GM12875 (cell line): ENCODE measurements around the gene UBE2E1.

ENCODE experiments used
- H3K4me3 ChIP-seq: one replicate; pipeline ENCODE4 v1.5.1; 2011; ENCODE audit warnings: low read depth, low read length, control low read depth
- TF ChIP-seq, protein P1 (sequence below): IDR thresholded peaks from 2 replicates; pipeline ENCODE4 v1.5.1; 2011; ENCODE audit warnings: low read depth, mild to moderate bottlenecking, control low read depth, inconsistent platforms, low read length, moderate library complexity, borderline replicate concordance; ENCODE audit not compliant: insufficient read depth

Gene UBE2E1

DNA sequence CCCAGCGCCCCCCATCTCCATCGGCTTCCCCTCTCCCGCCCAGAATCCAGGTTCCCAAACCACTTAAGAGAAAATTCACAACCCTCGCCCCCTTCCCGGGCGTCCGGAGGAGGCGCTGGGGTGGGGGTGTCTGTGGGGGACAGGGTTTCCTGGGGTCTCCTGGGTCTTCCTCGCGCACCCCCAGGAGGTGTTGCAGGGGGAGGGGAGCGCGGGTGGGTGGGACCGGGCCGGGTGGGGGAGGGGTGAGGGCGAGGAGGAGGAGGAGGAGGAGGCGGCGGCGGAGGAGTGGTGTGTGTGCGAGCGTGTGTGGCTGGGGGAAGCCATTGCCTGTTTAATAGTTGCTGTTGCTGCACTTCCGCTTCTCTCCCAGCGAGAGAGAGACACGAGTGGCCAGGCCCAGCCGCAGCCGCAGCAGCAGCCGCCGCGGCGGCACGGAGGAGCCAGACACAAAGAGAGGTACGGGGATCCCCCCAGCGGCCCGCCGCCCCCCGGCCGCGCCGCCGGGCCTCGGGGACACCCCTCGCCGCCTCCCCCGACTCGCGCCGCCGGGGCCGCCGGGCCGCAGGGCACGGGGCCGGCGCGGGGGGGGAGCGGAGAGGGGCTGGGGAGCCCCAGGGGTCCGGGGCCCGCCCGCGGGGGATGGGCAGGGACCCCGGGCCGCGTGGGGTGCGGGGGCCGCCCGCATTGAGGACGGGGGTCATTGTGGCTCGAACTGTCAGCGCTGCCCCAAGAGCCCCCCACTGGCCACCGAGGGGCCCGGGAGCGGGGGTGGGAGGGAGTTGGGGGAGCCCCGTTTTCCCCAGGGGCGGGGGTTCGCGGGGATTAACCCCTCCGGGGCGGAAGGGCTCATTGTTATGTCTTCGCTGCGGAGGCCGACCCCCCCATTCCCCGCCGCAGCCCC lies at the start of gene UBE2E1:
Gene UBE2E1 (plus strand): TSS at position 323 of the 901 bp plus-strand sequence. CDS start 1,315 bp downstream, outside the sequence.
- peak within 1 kb of the TSS; percentile 59 for H3K4me3 ChIP-seq

DNA sequence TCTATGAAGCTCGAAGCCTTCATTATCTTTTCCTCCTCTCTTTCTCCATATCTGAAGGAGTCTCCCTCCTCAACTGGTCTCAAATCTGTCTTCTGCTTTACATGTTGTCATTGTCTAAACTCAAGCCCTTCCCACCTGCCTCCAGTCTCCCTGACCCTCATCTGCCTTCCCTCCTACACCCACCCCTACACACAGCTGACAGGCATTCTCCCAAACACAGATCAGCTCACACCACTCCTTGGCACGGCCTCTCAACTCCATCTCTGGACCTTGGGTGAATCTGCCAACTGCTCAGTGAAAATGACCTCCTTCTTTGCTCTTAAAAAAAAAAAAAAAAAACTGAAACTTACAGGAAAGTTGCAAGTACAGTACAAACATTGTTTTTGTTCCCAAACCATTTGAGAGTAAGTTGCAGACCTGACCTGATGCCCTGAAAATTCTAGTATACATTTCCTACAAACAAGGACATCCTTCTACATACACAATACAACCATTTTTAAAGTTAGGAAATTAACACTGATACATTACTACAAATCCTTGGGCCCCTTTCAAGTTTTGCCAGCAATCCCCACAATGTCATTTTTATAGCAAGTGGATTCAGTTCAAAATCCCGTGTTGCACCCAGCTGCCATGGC lies 49.4 kb upstream of the UBE2E1 start:
- no peak overlapping the region for H3K4me3 ChIP-seq
- TF ChIP-seq, protein P1, sequence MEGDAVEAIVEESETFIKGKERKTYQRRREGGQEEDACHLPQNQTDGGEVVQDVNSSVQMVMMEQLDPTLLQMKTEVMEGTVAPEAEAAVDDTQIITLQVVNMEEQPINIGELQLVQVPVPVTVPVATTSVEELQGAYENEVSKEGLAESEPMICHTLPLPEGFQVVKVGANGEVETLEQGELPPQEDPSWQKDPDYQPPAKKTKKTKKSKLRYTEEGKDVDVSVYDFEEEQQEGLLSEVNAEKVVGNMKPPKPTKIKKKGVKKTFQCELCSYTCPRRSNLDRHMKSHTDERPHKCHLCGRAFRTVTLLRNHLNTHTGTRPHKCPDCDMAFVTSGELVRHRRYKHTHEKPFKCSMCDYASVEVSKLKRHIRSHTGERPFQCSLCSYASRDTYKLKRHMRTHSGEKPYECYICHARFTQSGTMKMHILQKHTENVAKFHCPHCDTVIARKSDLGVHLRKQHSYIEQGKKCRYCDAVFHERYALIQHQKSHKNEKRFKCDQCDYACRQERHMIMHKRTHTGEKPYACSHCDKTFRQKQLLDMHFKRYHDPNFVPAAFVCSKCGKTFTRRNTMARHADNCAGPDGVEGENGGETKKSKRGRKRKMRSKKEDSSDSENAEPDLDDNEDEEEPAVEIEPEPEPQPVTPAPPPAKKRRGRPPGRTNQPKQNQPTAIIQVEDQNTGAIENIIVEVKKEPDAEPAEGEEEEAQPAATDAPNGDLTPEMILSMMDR: no peak

More for the DNA sequence above, at the start of gene UBE2E1:
- TF ChIP-seq, protein P1: no peak

DNA sequence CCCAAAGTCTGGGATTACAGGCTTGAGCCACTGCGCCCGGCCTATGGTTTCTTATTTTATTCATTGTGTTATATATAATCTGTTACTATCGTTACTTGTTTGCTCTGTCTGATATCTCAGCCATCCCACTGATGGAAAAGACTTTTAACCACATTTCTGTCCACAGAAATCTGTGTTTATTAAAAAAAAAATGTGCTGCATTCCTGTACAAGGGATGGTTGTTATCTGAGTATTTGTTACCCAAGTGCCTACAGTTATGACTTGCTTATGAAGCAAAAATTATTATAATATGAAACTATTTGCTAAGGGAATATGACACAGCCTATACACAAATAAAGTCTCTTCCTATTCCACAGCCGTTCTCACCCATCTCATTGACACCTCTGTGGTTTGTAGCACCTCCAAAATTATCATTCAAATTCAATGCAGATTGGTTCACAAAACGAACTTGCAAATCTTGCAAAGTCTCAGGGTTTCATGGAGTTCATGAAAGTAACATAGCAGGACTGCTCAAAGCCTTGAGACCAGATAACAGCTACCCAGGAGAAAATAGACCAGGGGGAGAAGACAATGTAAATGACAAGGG lies 47.4 kb upstream of the UBE2E1 start:
- TF ChIP-seq, protein P1: no peak
- no peak overlapping the region for H3K4me3 ChIP-seq

DNA sequence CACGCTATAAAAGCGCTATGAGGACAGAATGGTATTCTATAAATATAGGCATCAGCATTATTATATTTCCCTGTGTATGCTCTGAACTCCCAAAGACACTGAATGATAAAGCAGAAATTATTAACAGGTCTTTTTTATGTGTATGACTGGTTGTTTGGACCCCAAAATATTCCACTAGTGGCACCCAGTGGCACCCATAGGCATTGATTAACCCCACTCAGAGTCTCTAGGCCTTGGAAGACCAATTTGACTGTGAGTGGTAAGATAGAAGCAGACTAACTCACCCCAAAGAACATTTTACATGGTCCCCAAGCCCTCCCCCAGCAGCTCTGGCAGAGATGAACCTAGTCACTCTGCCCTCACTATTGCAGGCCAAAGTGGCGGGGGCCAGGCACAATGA lies 45.4 kb upstream of the UBE2E1 start:
- TF ChIP-seq, protein P1: no peak
- H3K4me3 ChIP-seq: no peak overlapping the region

DNA sequence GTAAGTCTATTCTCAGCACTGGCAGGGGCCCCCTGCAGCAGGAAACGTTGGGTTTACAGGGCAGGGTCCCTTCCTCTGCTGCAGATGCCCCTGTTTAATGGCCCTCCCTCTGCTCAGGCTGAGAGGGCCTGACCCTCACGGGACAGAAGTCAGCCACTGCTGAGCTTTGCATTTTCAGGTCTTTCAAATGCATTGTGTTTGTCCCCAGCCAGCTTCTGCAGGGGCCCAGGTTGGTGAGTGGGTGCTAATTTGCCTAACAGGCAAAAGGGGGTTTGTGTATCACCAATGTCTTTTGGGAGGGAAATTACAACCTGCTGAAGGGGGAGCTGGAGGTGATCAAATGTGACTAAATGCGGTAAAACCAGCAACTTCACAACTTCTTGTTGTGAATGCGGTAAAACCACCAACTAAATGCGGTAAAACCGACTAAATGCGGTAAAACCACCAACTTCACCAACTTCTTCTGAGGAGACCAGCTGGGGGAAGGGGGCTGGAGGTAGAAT lies 44.8 kb upstream of the UBE2E1 start:
- TF ChIP-seq, protein P1: no peak
- no peak overlapping the region for H3K4me3 ChIP-seq

DNA sequence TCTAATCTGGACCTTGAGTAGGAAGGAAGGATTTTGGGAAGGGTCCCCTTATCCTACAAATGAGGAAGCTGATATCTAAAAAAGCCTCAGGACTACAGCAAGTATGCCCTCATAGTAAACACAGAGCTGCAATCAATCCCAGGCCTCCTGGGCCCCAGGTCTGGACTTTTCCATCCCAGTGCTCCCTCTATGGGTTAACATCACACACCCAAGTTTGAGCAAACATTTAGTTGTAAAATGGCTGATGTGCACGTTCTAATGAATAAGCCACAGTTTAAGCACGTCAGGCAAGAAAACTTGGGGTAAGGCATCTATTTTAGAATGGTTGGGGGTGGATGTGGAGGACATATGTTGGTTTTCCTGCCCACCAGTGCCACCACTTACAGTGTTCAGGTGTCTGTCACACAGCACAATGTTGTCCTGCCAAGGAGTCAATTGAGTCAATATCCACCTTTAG lies 44.3 kb upstream of the UBE2E1 start:
- TF ChIP-seq, protein P1: peak; percentile 32; the same call in 1 of the 2 replicates
- no peak overlapping the region for H3K4me3 ChIP-seq
